NCI-H2227 treated with DMSO at 0.1 percent for 48 hours (cell line): ENCODE data around the gene KLK1.

Source experiments
- DNase-seq: peaks from one replicate; lab custom pipeline; 2025; lab: John Stamatoyannopoulos, UW

Gene KLK1

DNA sequence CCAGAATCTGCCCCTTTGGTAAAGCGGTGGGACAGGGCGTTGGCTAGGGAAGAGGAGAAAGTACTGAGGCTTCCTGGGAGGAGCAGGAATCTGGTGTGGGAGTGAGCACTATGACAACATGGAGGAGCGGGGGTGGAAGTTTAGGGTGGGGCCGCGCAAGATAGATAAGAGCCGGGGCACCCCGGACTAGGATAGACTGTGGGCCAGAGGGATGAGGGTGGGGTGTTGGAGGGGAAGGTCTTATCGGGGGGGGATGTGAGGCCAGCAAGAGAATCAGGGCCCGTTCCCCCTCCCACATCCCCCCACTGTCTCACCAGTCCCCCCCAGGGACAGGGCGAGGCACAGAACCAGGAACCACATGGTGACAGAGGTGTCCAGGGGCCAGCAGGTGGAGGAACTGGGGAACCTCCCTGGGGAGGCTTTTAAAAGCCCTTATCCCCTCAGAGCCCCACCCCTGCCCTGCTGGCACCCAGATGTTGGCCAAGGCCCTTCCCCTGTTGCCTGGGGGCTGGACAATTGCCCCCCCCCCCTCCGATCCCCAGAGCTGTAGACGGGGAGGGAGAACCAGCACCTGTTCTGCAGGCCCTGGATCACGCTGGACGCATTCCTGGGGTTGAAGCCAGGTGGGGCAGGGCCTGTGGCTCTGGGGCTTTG, at the start of gene KLK1:
Gene KLK1, minus strand, starts transcription at position 399 of the 654 bp plus-strand sequence. Its CDS starts 39 bp downstream, at position 360.
- no peak for DNase-seq

DNA sequence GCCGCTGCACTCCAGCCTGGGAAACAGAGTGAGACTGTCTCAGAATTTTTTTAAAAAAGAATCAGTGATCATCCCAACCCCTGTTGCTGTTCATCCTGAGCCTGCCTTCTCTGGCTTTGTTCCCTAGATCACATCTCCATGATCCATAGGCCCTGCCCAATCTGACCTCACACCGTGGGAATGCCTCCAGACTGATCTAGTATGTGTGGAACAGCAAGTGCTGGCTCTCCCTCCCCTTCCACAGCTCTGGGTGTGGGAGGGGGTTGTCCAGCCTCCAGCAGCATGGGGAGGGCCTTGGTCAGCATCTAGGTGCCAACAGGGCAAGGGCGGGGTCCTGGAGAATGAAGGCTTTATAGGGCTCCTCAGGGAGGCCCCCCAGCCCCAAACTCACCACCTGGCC, 49.5 kb upstream of the KLK1 start, which contains the start of gene KLK2:
Gene KLK2, plus strand, starts transcription at position 384 of the 400 bp plus-strand sequence. CDS start 35 bp downstream, outside the sequence.
- no peak for DNase-seq

DNA sequence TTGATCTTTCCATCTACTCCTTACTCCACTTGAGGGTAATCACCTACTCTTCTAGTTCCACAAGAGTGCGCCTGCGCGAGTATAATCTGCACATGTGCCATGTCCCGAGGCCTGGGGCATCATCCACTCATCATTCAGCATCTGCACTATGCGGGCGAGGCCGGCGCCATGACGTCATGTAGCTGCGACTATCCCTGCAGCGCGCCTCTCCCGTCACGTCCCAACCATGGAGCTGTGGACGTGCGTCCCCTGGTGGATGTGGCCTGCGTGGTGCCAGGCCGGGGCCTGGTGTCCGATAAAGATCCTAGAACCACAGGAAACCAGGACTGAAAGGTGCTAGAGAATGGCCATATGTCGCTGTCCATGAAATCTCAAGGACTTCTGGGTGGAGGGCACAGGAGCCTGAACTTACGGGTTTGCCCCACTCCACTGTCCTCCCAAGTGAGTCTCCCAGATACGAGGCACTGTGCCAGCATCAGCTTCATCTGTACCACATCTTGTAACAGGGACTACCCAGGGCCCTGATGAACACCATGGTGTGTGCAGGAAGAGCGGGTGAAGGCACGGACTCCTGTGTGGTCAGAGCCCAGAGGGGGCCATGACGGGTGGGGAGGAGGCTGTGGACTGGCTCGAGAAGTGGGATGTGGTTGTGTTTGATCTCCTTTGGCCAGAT, 47.0 kb upstream of the KLK1 start:
- no peak for DNase-seq

DNA sequence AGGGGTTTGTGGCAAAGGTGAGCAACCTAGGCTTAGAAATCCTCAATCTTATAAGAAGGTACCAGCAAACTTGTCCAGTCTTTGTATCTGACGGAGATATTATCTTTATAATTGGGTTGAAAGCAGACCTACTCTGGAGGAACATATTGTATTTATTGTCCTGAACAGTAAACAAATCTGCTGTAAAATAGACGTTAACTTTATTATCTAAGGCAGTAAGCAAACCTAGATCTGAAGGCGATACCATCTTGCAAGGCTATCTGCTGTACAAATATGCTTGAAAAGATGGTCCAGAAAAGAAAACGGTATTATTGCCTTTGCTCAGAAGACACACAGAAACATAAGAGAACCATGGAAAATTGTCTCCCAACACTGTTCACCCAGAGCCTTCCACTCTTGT, 45.9 kb upstream of the KLK1 start:
- DNase-seq = no peak

DNA sequence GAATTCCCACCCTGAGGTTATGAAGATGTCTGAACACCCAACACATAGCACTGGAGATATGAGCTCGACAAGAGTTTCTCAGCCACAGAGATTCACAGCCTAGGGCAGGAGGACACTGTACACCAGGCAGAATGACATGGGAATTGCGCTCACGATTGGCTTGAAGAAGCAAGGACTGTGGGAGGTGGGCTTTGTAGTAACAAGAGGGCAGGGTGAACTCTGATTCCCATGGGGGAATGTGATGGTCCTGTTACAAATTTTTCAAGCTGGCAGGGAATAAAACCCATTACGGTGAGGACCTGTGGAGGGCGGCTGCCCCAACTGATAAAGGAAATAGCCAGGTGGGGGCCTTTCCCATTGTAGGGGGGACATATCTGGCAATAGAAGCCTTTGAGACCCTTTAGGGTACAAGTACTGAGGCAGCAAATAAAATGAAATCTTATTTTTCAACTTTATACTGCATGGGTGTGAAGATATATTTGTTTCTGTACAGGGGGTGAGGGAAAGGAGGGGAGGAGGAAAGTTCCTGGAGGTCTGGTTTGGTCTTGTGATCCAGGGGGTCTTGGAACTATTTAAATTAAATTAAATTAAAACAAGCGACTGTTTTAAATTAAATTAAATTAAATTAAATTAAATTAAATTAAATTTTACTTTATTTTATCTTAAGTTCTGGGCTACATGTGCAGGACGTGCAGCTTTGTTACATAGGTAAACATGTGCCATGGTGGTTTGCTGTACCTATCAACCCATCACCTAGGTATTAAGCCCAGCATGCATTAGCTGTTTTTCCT, 38.1 kb upstream of the KLK1 start:
- no peak for DNase-seq

DNA sequence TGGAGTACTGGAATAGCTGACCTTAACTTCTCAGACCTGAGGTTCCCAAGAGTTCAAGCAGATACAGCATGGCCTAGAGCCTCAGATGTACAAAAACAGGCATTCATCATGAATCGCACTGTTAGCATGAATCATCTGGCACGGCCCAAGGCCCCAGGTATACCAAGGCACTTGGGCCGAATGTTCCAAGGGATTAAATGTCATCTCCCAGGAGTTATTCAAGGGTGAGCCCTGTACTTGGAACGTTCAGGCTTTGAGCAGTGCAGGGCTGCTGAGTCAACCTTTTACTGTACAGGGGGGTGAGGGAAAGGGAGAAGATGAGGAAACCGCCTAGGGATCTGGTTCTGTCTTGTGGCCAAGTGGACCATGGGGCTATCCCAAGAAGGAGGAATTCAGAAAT, 37.4 kb upstream of the KLK1 start:
- DNase-seq = no peak

DNA sequence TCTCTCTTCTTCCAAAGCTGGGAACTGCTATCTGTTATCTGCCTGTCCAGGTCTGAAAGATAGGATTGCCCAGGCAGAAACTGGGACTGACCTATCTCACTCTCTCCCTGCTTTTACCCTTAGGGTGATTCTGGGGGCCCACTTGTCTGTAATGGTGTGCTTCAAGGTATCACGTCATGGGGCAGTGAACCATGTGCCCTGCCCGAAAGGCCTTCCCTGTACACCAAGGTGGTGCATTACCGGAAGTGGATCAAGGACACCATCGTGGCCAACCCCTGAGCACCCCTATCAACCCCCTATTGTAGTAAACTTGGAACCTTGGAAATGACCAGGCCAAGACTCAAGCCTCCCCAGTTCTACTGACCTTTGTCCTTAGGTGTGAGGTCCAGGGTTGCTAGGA, 36.3 kb upstream of the KLK1 start:
- DNase-seq = no peak

DNA sequence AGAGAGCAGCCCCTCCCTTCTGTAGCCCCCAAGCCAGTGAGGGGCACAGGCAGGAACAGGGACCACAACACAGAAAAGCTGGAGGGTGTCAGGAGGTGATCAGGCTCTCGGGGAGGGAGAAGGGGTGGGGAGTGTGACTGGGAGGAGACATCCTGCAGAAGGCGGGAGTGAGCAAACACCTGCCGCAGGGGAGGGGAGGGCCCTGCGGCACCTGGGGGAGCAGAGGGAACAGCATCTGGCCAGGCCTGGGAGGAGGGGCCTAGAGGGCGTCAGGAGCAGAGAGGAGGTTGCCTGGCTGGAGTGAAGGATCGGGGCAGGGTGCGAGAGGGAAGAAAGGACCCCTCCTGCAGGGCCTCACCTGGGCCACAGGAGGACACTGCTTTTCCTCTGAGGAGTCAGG, 35.3 kb upstream of the KLK1 start:
- no peak for DNase-seq

DNA sequence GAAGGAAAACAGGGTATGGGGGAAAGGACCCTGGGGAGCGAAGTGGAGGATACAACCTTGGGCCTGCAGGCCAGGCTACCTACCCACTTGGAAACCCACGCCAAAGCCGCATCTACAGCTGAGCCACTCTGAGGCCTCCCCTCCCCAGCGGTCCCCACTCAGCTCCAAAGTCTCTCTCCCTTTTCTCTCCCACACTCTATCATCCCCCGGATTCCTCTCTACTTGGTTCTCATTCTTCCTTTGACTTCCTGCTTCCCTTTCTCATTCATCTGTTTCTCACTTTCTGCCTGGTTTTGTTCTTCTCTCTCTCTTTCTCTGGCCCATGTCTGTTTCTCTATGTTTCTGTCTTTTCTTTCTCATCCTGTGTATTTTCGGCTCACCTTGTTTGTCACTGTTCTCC, 33.8 kb upstream of the KLK1 start:
- DNase-seq = no peak

DNA sequence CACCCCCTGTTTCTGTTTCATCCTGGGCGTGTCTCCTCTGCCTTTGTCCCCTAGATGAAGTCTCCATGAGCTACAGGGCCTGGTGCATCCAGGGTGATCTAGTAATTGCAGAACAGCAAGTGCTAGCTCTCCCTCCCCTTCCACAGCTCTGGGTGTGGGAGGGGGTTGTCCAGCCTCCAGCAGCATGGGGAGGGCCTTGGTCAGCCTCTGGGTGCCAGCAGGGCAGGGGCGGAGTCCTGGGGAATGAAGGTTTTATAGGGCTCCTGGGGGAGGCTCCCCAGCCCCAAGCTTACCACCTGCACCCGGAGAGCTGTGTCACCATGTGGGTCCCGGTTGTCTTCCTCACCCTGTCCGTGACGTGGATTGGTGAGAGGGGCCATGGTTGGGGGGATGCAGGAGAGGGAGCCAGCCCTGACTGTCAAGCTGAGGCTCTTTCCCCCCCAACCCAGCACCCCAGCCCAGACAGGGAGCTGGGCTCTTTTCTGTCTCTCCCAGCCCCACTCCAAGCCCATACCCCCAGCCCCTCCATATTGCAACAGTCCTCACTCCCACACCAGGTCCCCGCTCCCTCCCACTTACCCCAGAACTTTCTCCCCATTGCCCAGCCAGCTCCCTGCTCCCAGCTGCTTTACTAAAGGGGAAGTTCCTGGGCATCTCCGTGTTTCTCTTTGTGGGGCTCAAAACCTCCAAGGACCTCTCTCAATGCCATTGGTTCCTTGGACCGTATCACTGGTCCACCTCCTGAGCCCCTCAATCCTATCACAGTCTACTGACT, 31.2 kb upstream of the KLK1 start, which contains the start of gene KLK3:
Gene KLK3, plus strand, starts transcription at position 280 of the 775 bp plus-strand sequence. Its CDS starts 41 bp downstream, at position 321.
- DNase-seq = no peak

DNA sequence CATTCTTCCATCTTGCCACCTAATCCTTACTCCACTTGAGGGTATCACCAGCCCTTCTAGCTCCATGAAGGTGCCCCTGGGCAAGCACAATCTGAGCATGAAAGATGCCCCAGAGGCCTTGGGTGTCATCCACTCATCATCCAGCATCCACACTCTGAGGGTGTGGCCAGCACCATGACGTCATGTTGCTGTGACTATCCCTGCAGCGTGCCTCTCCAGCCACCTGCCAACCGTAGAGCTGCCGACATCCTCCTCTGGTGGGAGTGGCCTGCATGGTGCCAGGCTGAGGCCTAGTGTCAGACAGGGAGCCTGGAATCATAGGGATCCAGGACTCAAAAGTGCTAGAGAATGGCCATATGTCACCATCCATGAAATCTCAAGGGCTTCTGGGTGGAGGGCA, 28.0 kb upstream of the KLK1 start:
- no peak for DNase-seq

DNA sequence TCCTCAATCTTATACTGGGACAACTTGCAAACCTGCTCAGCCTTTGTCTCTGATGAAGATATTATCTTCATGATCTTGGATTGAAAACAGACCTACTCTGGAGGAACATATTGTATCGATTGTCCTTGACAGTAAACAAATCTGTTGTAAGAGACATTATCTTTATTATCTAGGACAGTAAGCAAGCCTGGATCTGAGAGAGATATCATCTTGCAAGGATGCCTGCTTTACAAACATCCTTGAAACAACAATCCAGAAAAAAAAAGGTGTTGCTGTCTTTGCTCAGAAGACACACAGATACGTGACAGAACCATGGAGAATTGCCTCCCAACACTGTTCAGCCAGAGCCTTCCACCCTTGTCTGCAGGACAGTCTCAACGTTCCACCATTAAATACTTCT, 27.2 kb upstream of the KLK1 start:
- DNase-seq = no peak

DNA sequence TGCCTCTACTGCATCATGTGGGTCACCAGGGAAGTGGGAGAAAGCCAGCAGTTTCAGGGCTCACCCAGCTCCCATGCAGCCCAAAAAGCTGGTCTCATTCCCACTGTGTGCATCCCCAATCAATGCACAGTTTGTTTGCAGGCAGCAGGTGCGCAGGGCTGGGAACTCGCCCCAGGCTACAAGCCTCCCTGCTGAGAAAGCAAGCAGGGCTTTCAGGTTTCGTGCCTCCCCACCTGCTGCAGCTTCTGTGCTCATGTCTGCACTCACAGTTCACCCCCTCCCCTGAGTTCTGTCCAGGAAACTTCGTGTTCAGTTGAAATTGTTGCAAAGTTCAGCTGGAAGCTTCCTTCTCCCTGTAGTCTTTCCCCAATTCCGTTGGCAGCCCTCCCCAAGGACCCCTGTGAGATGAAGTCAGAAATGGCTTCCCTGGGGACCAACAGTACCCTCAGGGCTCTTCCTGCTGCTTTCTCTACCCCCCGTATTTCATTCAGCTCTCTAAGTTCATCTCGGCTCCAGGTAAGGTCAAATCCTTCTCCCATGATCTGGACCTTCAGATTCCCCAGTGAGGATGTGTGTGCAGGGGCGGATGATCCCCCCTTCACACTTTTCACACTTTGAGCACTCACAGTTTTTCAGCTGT, 20.8 kb upstream of the KLK1 start:
- DNase-seq = no peak

DNA sequence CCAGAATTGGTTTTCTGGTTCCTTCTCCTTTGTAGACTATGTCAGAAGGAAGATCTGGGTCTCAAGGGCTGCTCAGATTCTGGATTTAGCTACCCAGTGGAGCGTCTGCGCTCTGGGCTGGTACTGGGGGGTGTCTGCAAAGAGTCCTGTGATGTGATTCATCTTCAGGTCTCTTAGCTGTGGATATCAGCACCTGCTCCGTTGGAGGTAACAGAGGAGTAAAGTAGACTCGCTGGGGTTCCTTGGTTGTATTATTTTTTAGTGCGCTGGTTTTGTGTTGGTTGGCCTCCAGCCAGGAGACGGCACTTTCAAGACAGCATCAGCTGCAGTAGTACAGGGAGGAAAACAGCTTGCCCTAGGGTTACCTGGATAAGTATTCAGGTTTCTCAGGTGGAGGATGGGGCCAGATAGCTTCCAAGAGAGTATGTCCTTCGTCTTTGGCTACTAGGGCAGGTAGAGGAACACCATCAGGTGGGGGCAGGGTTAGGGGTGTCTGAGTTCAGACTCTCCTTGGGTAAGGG, 20.2 kb upstream of the KLK1 start:
- no peak for DNase-seq

DNA sequence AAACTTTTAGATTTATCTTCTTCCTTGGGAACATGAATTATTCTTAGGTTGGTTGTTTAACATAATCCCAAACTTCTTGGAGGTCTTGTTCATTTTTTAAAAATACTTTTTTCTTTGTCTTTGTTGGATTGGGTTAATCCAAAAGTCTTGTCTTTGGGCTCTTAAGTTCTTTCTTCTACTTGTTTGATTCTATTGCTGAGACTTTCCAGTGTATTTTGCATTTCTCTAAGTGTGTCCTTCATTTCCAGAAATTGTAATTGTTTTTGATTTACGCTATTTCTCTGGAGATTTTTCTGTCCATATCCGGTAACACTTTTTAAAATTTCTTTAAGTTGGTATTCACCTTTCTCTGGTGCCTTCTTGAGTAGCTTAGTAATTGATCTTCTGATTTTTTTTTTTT, 19.6 kb upstream of the KLK1 start:
- DNase-seq = no peak

DNA sequence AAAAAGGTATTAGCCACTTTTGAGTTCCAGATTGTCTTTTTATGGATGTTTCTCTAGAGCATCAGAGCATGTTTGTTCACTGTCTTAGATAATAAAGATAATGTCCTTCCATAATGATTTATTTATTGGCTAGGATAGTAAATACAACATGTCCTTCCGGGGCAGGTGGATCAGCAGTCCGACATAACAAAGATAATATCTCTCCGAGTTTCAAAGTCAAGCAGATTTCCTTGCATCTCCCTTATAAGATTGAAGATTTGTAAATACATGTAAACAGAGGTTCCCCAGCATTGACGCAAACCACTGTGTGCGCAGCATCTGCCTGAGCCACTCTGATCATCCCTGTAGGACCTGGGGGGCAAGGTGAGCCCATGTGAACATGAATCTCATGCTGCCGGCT, 18.5 kb upstream of the KLK1 start:
- no peak for DNase-seq

DNA sequence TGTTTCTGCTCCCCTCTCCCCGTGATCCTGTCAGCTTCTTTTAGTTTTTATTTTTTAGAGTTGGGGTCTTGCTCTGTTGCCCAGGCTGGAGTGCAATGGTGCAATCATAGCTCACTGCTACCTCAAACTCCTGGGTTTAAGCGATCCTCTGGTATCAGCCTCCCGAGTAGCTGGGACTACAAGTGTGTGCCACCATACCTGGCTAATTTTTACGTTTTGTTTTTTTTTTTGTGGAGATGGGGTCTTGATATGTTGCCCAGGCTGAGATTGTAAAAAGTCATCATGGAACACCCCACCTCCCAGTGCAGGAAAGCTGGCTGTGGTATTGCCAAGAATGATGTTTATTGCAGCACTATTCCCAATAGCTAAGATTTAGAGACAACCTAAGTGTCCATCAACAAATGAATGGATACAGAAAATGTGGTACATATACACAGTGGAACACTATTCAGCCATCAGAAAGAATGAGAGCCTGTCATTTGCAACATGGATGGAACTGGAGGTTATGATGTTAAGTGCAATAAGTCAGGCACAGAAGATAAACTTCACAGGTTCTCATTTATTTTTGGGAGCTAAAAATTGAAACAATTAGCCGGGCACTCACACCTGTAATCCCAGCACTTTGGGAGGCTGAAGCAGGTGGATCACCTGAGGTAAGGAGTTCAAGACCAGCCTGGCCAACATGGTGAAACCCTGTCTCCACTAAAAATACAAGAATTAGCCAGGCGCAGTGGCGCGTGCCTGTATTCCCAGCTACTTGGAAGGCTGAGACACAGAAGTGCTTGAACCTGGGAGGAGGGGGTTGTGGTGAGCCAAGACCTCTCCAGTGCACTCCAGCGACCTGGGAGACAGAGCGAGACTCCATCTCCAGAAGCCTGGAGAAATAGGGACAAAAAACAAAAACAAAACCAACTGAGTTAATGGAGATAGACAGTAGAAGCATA, 16.4 kb upstream of the KLK1 start:
- DNase-seq = no peak

DNA sequence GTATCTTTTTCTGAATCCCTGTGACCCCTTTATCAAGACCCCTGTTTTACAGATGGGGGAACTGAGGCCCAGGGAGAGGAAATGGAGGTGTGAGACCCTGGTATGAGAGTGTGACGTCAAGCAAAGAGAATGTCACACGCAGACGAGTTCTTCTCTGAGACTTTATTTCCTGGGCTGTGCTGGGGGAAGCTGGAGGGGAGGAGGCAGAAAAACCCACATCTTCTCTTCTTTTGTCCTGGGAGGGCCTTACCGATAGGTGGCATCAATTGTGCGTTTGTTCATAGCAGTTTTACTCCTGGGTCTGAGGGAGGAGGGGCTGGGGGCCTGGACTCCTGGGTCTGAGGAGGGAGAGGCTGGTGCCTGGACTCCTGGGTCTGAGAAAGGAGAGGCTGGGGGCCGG, 14.7 kb upstream of the KLK1 start:
- DNase-seq = no peak

DNA sequence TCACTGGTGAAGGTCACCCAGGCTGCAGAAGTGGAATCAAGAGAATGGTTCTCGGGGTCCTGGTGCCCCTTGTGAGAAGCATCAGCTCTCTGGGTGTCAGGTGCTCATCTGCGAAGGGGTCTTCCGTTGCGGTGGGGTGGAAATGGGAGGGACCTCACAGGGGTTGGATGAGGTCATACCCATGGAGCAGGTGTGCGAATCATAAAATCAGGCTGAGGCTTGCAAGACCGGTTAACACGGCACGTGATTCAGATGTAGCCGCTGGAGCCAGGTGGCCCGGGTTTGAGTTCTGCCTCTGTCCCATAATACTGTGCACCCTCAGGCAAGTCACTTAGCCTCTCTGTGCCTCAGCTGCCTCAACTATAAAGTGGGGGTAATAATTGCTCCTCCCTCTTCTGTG, 13.7 kb upstream of the KLK1 start:
- no peak for DNase-seq

DNA sequence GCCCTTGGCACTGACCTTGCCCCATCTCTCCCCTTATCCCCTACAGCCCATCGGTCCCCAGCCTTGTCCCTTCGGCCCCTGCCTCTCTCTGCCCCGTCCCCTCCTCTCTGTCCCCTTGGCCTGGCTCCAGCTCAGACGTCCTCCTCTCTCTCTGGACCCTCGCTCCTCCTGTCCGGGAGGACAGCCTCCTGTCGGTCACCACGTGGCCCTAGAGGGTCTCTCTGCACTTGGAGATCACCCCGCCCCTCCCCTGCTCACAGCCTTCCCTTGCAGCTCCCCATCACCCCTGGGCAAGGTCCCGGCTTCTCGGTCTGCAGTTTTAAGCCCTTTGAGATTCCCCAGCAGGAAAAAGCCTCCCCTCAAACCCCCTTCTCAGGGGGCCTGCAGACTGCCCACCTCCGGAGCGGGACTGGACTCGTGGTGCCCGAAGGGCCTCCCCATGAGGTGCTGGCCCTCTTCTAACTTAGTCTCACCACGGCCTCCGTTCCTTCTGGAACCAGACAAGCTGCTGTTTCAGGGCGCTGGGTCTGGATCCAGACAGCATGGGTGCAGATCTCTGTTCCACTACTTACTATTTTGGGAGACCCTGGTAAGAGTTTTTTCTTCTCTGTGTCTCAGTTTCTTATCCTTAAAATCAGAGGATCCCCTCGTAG, 13.1 kb upstream of the KLK1 start:
- no peak for DNase-seq
